Loucy (cell line): ENCODE results near the gene NUDT4.
"Not testable (repeated sequence)": the region's sequence is repeated elsewhere in the genome, so short reads cannot be mapped to it uniquely, and the experiment has no call there.

Experiments
- CTCF ChIP-seq: fragments of 200-600 bp; sonication (generic); conservative IDR thresholded peaks from 2 replicates; pipeline ENCODE4 v1.5.1; 2014; ENCODE audit warnings: mild to moderate bottlenecking, antibody characterized with exemption, low read length
- EZH2phosphoT487 ChIP-seq: fragments of 200-600 bp; IDR thresholded peaks from 2 replicates; pipeline ENCODE4 v1.6.1; 2018; ENCODE audit warnings: antibody characterized with exemption, mild to moderate bottlenecking, moderate library complexity, borderline replicate concordance

GRCh38 chr12:93378196-93378997 is 672 bp downstream of the NUDT4 start:
- TF ChIP-seq CTCF, EZH2phosphoT487: not testable (repeated sequence)
